Natural killer cell (primary cell): ENCODE data around the gene FAM76B. TPM values are rescaled to one million over a fixed set of nuclear protein-coding genes. Genes with fewer than 3 reads are reported as not detected.

ENCODE experiments used
- ATAC-seq, 3 donors: fragments of 150-1000 bp in 2 of 3; fragments of 200-7000 bp in 1 of 3; cut with Tn5 transposase; 1 replicate in 1 of 3; 2 replicates in 2 of 3; pipeline ENCODE4 v1.10.0; 2021; ENCODE audit warnings: mild to moderate bottlenecking in 2 of 3, moderate library complexity in 2 of 3
- DNase-seq, 2 donors: peaks; one replicate each; pipeline versions ENCODE4 v3.0.0 to v3.0.0-alpha.2; 2013 to 2021; ENCODE audit warnings: mixed read lengths in 1 of 2
- H3K27ac ChIP-seq: one replicate; pipeline ENCODE4 v1.5.1; 2013; ENCODE audit warnings: mild to moderate bottlenecking, low read length
- H3K27me3 ChIP-seq: one replicate; pipeline ENCODE4 v1.6.1; 2013; ENCODE audit warnings: low read length; ENCODE audit not compliant: control insufficient read depth, insufficient read depth
- H3K36me3 ChIP-seq: one replicate; pipeline ENCODE4 v1.6.1; 2013; ENCODE audit warnings: low read length; ENCODE audit not compliant: control insufficient read depth, insufficient read depth
- H3K4me1 ChIP-seq: one replicate; pipeline ENCODE4 v1.6.1; 2013; ENCODE audit warnings: low read length; ENCODE audit not compliant: control insufficient read depth, insufficient read depth
- H3K4me3 ChIP-seq: one replicate; pipeline ENCODE4 v1.5.1; 2013; ENCODE audit warnings: low read length
- H3K9me3 ChIP-seq: one replicate; pipeline ENCODE4 v1.6.1; 2013; ENCODE audit warnings: low read length; ENCODE audit not compliant: control insufficient read depth, insufficient read depth
- H3K27ac Mint-ChIP-seq, 2 donors: one replicate each; pipeline ENCODE4 v1.8.0; 2022; ENCODE audit warnings: mild to moderate bottlenecking in 2 of 2, mixed read lengths in 2 of 2, moderate library complexity in 1 of 2
- H3K27me3 Mint-ChIP-seq, 2 donors: one replicate each; pipeline ENCODE4 v1.8.0; 2022; ENCODE audit warnings: low read depth in 2 of 2, mixed read lengths in 2 of 2
- H3K36me3 Mint-ChIP-seq: one replicate; pipeline ENCODE4 v1.8.0; 2022; ENCODE audit warnings: mixed read lengths
- H3K4me1 Mint-ChIP-seq, 2 donors: one replicate each; pipeline ENCODE4 v1.8.0; 2022; ENCODE audit warnings: mixed read lengths in 2 of 2
- H3K4me3 Mint-ChIP-seq: one replicate; pipeline ENCODE4 v1.8.0; 2022; ENCODE audit warnings: mild to moderate bottlenecking, moderate library complexity, mixed read lengths
- H3K9me3 Mint-ChIP-seq, 2 donors: one replicate each; pipeline ENCODE4 v1.8.0; 2022; ENCODE audit warnings: mixed read lengths in 2 of 2
- WGBS: methylation state at CpG from one replicate; pipeline ENCODE4 v1.1.7; 2013; ENCODE audit warnings: missing lambda C conversion rate; ENCODE audit not compliant: insufficient coverage; 5-methylcytosine and 5-hydroxymethylcytosine counted together
- intact Hi-C: fragments of 100-400 bp; cut with micrococcal nuclease; formaldehyde crosslinking; loops from one replicate; pipeline ENCODE4 v1.14.2; 2022
- total RNA-seq, 4 donors: library from RNA; stranded (reverse); fragments of 120-200 nt in 1 of 4; gene quantifications; one replicate each; pipeline versions ENCODE4 v1.2.3 to v1.2.4, GENCODE V29; 2013 to 2022
- TF ChIP-seq, protein P1 (sequence below): fragments of 200-600 bp; IDR thresholded peaks from one replicate; pipeline ENCODE4 v1.8.0; 2022; ENCODE audit warnings: antibody characterized with exemption

FAM76B gene
- total RNA-seq, 3 donors from 2014 or later (not counting 1 experiment from before 2014, with no cell fraction given): 71.3 to 81.0 (median 76.9) TPM

DNA sequence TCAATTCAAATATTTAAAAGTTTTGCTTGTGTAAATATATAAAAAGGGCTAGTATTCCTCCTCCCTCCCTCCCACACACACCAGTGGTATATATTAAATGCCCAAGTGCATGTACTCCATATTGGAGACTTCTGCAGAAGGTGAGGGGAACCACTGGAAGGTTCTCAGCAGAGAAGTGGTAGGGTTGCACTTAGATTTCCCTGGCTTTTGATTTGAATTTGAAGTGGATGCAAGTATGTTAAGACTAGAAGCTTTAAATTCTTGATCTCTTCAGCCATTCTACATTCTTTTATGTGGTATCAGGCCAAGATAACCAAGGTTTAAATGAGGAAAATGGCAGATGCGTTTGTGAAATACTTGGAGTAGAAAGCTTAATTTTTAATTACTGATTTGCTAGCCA is 43.8 kb upstream of the FAM76B start:
- no peak for DNase-seq
- Mint-ChIP-seq H3K27ac (peak overlapping the region in 1 of 2 donors; percentile 9), H3K9me3 (no peaks in the 10 kb centered on the region), H3K4me1 (peaks cover 0 to 7% of the 10 kb centered on the region in 2 donors), H3K36me3 (peaks cover 25% of the 10 kb centered on the region), H3K4me3 (no peak overlapping the region), H3K27me3 (no peaks in the 10 kb centered on the region)
- TF ChIP-seq, protein P1, sequence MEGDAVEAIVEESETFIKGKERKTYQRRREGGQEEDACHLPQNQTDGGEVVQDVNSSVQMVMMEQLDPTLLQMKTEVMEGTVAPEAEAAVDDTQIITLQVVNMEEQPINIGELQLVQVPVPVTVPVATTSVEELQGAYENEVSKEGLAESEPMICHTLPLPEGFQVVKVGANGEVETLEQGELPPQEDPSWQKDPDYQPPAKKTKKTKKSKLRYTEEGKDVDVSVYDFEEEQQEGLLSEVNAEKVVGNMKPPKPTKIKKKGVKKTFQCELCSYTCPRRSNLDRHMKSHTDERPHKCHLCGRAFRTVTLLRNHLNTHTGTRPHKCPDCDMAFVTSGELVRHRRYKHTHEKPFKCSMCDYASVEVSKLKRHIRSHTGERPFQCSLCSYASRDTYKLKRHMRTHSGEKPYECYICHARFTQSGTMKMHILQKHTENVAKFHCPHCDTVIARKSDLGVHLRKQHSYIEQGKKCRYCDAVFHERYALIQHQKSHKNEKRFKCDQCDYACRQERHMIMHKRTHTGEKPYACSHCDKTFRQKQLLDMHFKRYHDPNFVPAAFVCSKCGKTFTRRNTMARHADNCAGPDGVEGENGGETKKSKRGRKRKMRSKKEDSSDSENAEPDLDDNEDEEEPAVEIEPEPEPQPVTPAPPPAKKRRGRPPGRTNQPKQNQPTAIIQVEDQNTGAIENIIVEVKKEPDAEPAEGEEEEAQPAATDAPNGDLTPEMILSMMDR: no peak
- no peak overlapping the region for H3K27ac ChIP-seq
- H3K4me1 ChIP-seq: no peaks in the 10 kb centered on the region
- no peaks in the 10 kb centered on the region for H3K9me3 ChIP-seq
- WGBS: no CpG with 5 or more reads among the region's 1 CpG
- peaks cover 87% of the 10 kb centered on the region for H3K36me3 ChIP-seq
- no peaks in the 10 kb centered on the region for H3K27me3 ChIP-seq
- no peak for ATAC-seq
- H3K4me3 ChIP-seq: no peak overlapping the region
- intact Hi-C loops: no loop called here

DNA sequence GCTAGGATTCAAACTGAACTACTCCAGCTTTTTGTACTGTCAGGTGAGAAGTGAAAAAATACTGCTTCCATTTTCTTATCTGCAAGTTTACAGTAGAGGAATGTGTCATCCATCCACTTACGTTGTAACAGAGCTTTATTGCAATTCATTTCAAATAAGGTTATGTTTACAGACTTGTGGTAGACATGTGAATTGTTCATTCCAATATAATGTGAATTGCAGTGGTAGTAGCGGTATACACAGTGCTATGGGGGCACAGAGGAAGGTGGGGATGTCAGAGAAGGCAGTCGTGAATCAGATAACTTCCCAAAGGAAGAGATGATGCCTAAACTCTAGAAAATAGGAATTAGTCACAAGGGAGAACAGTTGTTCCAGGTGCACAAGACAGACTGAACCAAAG is 43.2 kb upstream of the FAM76B start:
- no peak for DNase-seq
- Histone ChIP-seq H3K9me3 (no peaks in the 10 kb centered on the region), H3K4me1 (no peaks in the 10 kb centered on the region), H3K4me3 (no peak overlapping the region), H3K27me3 (no peaks in the 10 kb centered on the region), H3K27ac (no peak overlapping the region), H3K36me3 (peaks cover 88% of the 10 kb centered on the region)
- no peak for ATAC-seq
- peaks cover 0 to 7% of the 10 kb centered on the region in 2 donors for H3K4me1 Mint-ChIP-seq
- H3K36me3 Mint-ChIP-seq: peaks cover 25% of the 10 kb centered on the region
- TF ChIP-seq, protein P1: no peak
- intact Hi-C loops: no loop called here
- H3K27me3 Mint-ChIP-seq: no peaks in the 10 kb centered on the region
- 97% methylated on average over 3 of the region's 3 CpGs for WGBS
- H3K27ac Mint-ChIP-seq: no peak overlapping the region
- H3K4me3 Mint-ChIP-seq: no peak overlapping the region
- H3K9me3 Mint-ChIP-seq: no peaks in the 10 kb centered on the region

DNA sequence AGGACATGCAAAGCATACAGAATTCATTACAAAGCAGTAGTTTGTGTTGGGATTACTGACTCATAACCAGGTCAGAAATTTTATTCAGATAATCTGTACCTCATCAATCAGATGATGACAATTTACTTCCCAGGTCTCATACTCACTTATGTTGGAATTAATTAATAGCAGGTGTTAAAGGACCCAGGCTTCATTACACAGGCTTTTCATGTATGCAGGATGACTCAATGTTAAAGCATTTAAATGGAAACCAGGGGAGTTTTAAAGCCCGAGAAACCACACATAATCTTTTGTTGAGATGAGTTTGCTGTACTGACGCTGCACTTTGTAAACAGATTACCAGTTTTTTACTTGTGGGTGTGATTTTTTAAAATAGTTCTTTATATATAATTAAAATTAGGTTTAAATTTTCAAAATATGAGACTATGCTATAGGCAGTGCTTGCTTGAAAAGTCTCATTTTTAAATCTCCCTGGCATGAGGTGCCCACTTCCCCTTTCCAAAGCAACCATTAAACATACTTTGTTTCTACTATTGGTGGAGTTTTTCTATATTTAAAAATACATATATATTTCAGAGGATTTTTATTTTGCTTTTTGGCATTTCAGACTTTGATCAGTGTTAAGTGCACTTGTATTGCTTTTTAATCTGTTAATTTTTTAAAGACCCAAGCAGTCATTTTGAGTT is 41.8 kb upstream of the FAM76B start:
- peaks cover 22% of the 10 kb centered on the region for H3K36me3 Mint-ChIP-seq

More for the DNA sequence above, 41.8 kb upstream of the FAM76B start:
- H3K4me3 ChIP-seq: no peak overlapping the region
- no peaks in the 10 kb centered on the region for H3K4me1 ChIP-seq
- WGBS: 75% methylated on average over 1 of the region's 2 CpGs
- TF ChIP-seq, protein P1: no peak
- peaks cover 86% of the 10 kb centered on the region for H3K36me3 ChIP-seq
- no peaks in the 10 kb centered on the region for H3K27me3 ChIP-seq
- Mint-ChIP-seq H3K27me3 (no peaks in the 10 kb centered on the region), H3K4me3 (no peak overlapping the region), H3K27ac (no peak overlapping the region), H3K4me1 (peaks cover 0 to 5% of the 10 kb centered on the region in 2 donors), H3K9me3 (no peaks in the 10 kb centered on the region)
- no peak overlapping the region for H3K27ac ChIP-seq
- intact Hi-C loops: no loop called here
- no peak for DNase-seq
- H3K9me3 ChIP-seq: no peaks in the 10 kb centered on the region
- no peak for ATAC-seq
